GM23248 (cell line): ENCODE data around the gene MGAT4B. TPM values are rescaled to one million over a fixed set of nuclear protein-coding genes. Genes with fewer than 3 reads are reported as not detected.

Experiments used
- DNase-seq: peaks from one replicate; pipeline ENCODE4 v3.0.0-alpha.2; 2015
- H2AFZ ChIP-seq: fragments of 200-600 bp; sonication (generic); 2 replicates; pipeline ENCODE4 v1.6.1; 2016; ENCODE audit warnings: antibody characterized with exemption
- H3F3A ChIP-seq: fragments of 200-600 bp; sonication (generic); 2 replicates; pipeline ENCODE4 v1.6.1; 2016; ENCODE audit warnings: mild to moderate bottlenecking, antibody characterized with exemption, mixed run types; ENCODE audit not compliant: insufficient read depth
- H3K27ac ChIP-seq: fragments of 200-600 bp; sonication (generic); 2 replicates; pipeline ENCODE4 v1.5.1; 2016; ENCODE audit warnings: mild to moderate bottlenecking
- H3K27me3 ChIP-seq: fragments of 200-600 bp; sonication (generic); replicated peaks from 2 replicates; pipeline ENCODE4 v1.6.1; 2016; ENCODE audit warnings: mild to moderate bottlenecking; ENCODE audit not compliant: insufficient read depth
- H3K36me3 ChIP-seq: fragments of 200-600 bp; sonication (generic); 2 replicates; pipeline ENCODE4 v1.6.1; 2016; ENCODE audit warnings: low read depth, mild to moderate bottlenecking
- H3K4me1 ChIP-seq: fragments of 200-600 bp; sonication (generic); 2 replicates; pipeline ENCODE4 v1.6.1; 2016; ENCODE audit warnings: mild to moderate bottlenecking; ENCODE audit not compliant: insufficient read depth
- H3K4me2 ChIP-seq: fragments of 200-600 bp; sonication (generic); one replicate; pipeline ENCODE4 v1.6.1; 2016; ENCODE audit warnings: mild to moderate bottlenecking; ENCODE audit not compliant: unreplicated experiment
- H3K4me3 ChIP-seq: fragments of 200-600 bp; sonication (generic); 2 replicates; pipeline ENCODE4 v1.5.1; 2016; ENCODE audit warnings: mild to moderate bottlenecking
- H3K79me2 ChIP-seq: fragments of 200-600 bp; sonication (generic); 2 replicates; pipeline ENCODE4 v1.6.1; 2016; ENCODE audit warnings: mild to moderate bottlenecking; ENCODE audit not compliant: insufficient read depth
- H3K9ac ChIP-seq: fragments of 200-600 bp; sonication (generic); 2 replicates; pipeline ENCODE4 v1.6.1; 2016; ENCODE audit warnings: mild to moderate bottlenecking
- H3K9me2 ChIP-seq: fragments of 200-600 bp; sonication (generic); 2 replicates; pipeline ENCODE4 v1.6.1; 2016; ENCODE audit warnings: mixed run types, mild to moderate bottlenecking, moderate library complexity; ENCODE audit not compliant: insufficient read depth
- H3K9me3 ChIP-seq: fragments of 200-600 bp; sonication (generic); one replicate; pipeline ENCODE4 v1.6.1; 2017; ENCODE audit warnings: low read depth
- H4K20me1 ChIP-seq: fragments of 200-600 bp; sonication (generic); 2 replicates; pipeline ENCODE4 v1.6.0; 2016; ENCODE audit not compliant: insufficient read depth
- EZH2 ChIP-seq: fragments of 200-600 bp; sonication (generic); IDR thresholded peaks from 2 replicates; pipeline ENCODE4 v1.6.1; 2018; ENCODE audit warnings: antibody characterized with exemption, mild to moderate bottlenecking; ENCODE audit not compliant: insufficient read depth, poor library complexity, severe bottlenecking
- EZH2phosphoT487 ChIP-seq: fragments of 200-600 bp; sonication (generic); IDR thresholded peaks from 2 replicates; pipeline ENCODE4 v1.6.1; 2018; ENCODE audit warnings: antibody characterized with exemption, moderate library complexity, mild to moderate bottlenecking, low read depth; ENCODE audit not compliant: insufficient read depth
- WGBS, 2 experiments: methylation state at CpG; one replicate each; pipeline ENCODE4 v1.1.6; 2015 to 2017; ENCODE audit warnings: low lambda C conversion rate in 2 of 2, low coverage in 1 of 2; ENCODE audit errors: missing lambda C conversion rate in 2 of 2; 5-methylcytosine and 5-hydroxymethylcytosine counted together
- in situ Hi-C: fragments of 300-500 bp; cut with MboI; formaldehyde crosslinking; loops from 2 replicates; pipeline ENCODE4 v1.15.0; 2020
- polyA plus RNA-seq: library from polyadenylated mRNA; unstranded; fragments of >200 nt; fragmentation: Nextera tagmentation; extraction: Ambion mirVana; gene quantifications from 2 replicates; pipeline ENCODE4 v1.2.1, GENCODE V29; 2016
- total RNA-seq: library from RNA; depleted of rRNA; stranded (reverse); fragments of >200 nt; shearing (Covaris generic); gene quantifications from 2 replicates; pipeline ENCODE4 v1.2.3, GENCODE V29; 2014; rRNA removed

MGAT4B gene
- total RNA-seq (139 and 143 TPM in 2 replicates), polyA plus RNA-seq (28.0 and 28.9 TPM in 2 replicates)

DNA sequence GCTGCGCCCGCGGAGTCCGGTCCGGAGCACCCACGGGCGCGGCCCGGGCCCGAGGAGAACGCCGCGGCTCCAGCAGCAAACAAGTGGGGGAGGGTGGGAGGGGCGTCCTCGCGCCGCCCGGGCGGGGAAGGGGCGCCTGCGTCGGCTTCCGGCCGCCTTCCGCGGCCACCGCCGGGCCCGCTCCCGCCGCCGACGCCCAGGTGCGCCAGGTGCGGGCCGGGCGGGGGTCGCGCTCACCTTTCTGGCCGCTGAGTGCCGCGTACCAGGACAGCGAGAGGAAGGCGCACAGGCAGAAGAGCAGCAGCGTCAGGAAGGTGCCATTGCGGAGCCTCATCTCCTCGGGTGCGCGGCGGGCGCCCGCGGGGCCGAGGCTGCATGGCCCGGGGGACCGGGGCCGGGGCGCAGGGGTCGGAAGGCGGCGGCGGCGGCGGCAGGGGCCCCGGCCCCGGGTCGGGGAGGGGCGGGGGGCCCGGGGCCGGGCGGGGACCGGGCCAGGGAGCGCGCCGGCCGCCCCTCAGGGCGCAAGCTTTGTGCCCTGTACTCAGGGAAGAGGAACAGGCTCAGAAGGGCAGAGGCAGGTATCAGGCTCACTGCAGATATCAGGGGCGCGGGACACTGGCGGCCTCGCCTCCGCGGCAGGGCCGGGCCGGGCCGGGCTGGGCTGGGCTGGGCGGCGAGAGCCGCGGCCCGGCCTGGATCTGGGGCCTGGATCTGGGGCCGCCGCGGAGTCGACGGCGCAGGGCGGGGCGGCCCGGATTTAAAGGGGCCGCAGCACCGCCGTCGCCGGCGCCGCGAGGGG lies at the start of gene MGAT4B:
Gene MGAT4B, minus strand, starts transcription at position 617 of the 799 bp plus-strand sequence. Its CDS starts 283 bp downstream, at position 334.
- H3K79me2 ChIP-seq, result peaks cover 39% of the 10 kb centered on the region
- H3K9me2 ChIP-seq, result no peaks in the 10 kb centered on the region
- 1% methylated on average over 13 to 55 of the region's 108 CpGs for WGBS, 2 experiments
- H3K4me3 ChIP-seq, result peak within 1 kb of the TSS; percentile 84
- no peaks in the 10 kb centered on the region for H3K27me3 ChIP-seq
- peak within 1 kb of the TSS; percentile 64 for H3K27ac ChIP-seq
- in situ Hi-C loops, result no loop called here
- TF ChIP-seq EZH2 (no peak), EZH2phosphoT487 (no peak)
- no peaks in the 10 kb centered on the region; the same call in 1 of the 2 replicates for H3K36me3 ChIP-seq
- peak within 1 kb of the TSS; percentile 80 for H2AFZ ChIP-seq
- peak within 1 kb of the TSS; percentile 87 for H3K4me2 ChIP-seq
- H3F3A ChIP-seq, result peaks cover 4% of the 10 kb centered on the region; the same call in 1 of the 2 replicates
- DNase-seq, result peak; percentile 93
- no peaks in the 10 kb centered on the region for H4K20me1 ChIP-seq
- H3K9ac ChIP-seq, result peak within 1 kb of the TSS; percentile 85
- H3K9me3 ChIP-seq, result no peaks in the 10 kb centered on the region
- H3K4me1 ChIP-seq, result peaks cover 17% of the 10 kb centered on the region

DNA sequence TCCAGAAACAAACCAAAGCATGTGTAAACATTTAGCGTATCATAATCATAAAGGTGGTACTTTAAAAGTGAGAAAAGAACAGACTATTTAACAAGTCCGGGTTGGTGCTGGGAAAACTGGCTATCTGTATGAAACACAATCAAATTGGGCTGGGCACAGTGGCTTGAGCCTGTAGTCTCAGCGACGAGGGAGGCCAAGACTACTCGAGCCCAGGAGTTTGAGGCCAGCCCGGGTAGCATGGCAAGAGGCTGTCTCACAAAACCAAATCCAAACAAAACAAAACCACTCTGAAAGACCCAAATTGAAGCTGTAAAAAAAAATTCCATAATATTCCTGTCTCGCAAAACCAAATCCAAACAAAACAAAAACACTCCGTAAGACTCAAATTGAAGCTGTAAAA lies 47.7 kb upstream of the MGAT4B start:
- in situ Hi-C loops, result no loop called here
- Histone ChIP-seq H3K4me3 (no peak overlapping the region), H3K9ac (no peak overlapping the region), H3K79me2 (peaks cover 44% of the 10 kb centered on the region), H3K9me3 (no peaks in the 10 kb centered on the region), H3K27ac (no peak overlapping the region), H3K4me2 (no peak overlapping the region), H3K27me3 (no peaks in the 10 kb centered on the region), H2AFZ (no peak overlapping the region), H3K4me1 (no peaks in the 10 kb centered on the region; the same call in 1 of the 2 replicates), H3F3A (0 out of 2 replicates have a peak, but pooled peaks cover under 1% of the 10 kb centered on the region), H4K20me1 (no peaks in the 10 kb centered on the region), H3K9me2 (no peaks in the 10 kb centered on the region), H3K36me3 (peaks cover 4% of the 10 kb centered on the region; the same call in 1 of the 2 replicates)
- TF ChIP-seq EZH2phosphoT487 (no peak), EZH2 (no peak)
- no peak for DNase-seq
- WGBS, 2 experiments, result 89 to 93% methylated on average over 8 of the region's 8 CpGs

DNA sequence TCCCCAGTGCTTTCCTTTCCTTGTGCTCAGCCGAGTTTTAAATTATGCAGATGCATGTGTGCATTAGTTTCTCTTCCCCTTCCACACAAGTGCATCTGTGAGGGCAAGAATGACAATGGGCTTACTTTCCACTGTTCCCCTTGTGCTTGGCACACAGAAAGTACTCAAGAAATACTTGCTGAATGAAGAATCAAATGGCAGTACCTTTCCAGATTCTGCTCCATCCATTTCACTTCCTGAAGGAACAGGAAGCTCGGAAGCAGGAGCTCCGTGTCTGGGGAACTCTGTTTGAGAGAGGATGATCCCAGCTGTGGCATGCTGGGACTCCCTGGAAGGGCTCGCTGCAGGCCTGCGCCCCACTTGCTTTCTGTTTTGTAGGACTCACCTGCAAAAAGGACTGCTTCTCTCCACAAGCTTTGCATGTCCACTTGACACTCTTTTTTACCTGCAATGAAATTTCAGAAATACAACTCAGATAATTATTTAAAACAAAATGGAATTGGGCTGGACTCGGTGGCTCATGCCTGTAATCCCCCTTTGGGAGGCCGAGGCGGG lies 46.4 kb upstream of the MGAT4B start:
- H3K4me2 ChIP-seq, result no peak overlapping the region
- no peak for DNase-seq
- H3K4me3 ChIP-seq, result no peak overlapping the region
- no peaks in the 10 kb centered on the region for H3K27me3 ChIP-seq
- WGBS, 2 experiments, result 77 to 83% methylated on average over 8 of the region's 8 CpGs
- peaks cover 42% of the 10 kb centered on the region for H3K79me2 ChIP-seq
- H2AFZ ChIP-seq, result no peak overlapping the region
- H3K27ac ChIP-seq, result no peak overlapping the region
- H3K4me1 ChIP-seq, result no peaks in the 10 kb centered on the region; the same call in 1 of the 2 replicates
- TF ChIP-seq EZH2 (no peak), EZH2phosphoT487 (no peak)
- H3K9ac ChIP-seq, result no peak overlapping the region
- H3K9me3 ChIP-seq, result no peaks in the 10 kb centered on the region
- no peaks in the 10 kb centered on the region for H3K9me2 ChIP-seq
- H3K36me3 ChIP-seq, result peaks cover 8% of the 10 kb centered on the region; the same call in 1 of the 2 replicates
- no peaks in the 10 kb centered on the region for H4K20me1 ChIP-seq
- no peaks in the 10 kb centered on the region for H3F3A ChIP-seq
- in situ Hi-C loops, result no loop called here

DNA sequence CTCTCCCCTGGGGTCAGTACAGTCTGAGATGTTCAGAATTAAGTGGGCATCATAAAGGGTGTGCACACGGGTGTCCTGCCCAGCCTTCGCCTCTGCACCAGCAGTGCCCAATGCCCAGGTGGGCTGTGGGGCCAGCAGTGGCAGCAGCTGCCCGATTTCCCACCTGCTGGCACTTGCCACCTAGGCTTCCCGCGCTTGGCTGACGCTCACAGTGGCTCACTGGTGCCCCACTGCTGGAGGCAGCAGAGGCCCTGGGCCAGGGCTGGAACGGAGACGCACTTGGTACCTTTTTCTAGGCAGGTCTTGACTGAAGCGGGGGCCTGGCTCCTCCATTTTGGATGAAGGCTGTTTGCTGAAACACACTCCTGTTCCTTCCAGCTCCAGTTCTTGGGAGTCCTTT lies 35.0 kb upstream of the MGAT4B start:
- no peak overlapping the region for H3K4me2 ChIP-seq
- peaks cover 31% of the 10 kb centered on the region for H3K36me3 ChIP-seq
- TF ChIP-seq EZH2phosphoT487 (no peak), EZH2 (no peak)
- 90 to 97% methylated on average over 9 of the region's 9 CpGs for WGBS, 2 experiments
- H3K27me3 ChIP-seq, result no peaks in the 10 kb centered on the region
- H3K79me2 ChIP-seq, result no peaks in the 10 kb centered on the region
- H2AFZ ChIP-seq, result no peak overlapping the region
- no peaks in the 10 kb centered on the region for H3K4me1 ChIP-seq
- H3K9me2 ChIP-seq, result no peaks in the 10 kb centered on the region
- DNase-seq, result no peak
- no peak overlapping the region for H3K4me3 ChIP-seq
- H4K20me1 ChIP-seq, result no peaks in the 10 kb centered on the region
- no peak overlapping the region for H3K27ac ChIP-seq
- in situ Hi-C loops, result no loop called here
- H3K9me3 ChIP-seq, result no peaks in the 10 kb centered on the region
- H3K9ac ChIP-seq, result no peak overlapping the region
- H3F3A ChIP-seq, result peaks cover 15% of the 10 kb centered on the region
